Islet of Langerhans (tissue), 1 donor: ENCODE data around the gene SRGAP3.

Experiments used
- FAIRE-seq: peaks from one replicate; lab custom pipeline; 2011; peaks lifted over from hg19 to GRCh38; lab: Jason Lieb, UNC

The SRGAP3 gene

DNA sequence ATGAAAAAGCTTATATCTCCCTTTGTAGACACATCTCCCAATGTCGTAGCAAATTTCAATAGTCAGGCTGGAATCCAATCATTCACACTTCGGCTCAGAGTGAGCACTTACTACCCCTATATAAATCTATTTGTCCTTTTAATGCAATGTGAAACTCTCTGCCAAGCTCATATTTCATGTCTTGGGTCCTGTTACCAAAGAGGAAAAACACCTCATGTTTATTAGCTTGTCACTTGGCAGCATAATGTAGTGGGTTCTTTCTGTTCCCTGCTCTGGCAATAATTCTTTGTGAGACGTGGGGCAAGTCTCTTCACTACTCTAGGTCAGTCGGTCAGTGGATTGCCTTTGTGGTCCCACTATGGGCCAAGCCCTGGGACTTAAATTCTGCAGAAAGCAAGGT lies 107.1 kb downstream of the SRGAP3 start:
- FAIRE-seq, result no peak

- no peak for FAIRE-seq
Observed at GRCh38 chr3:9141928-9142289, 107.5 kb downstream of the SRGAP3 start.

- no peak for FAIRE-seq
Observed at GRCh38 chr3:9139366-9139765, 110.1 kb downstream of the SRGAP3 start.

DNA sequence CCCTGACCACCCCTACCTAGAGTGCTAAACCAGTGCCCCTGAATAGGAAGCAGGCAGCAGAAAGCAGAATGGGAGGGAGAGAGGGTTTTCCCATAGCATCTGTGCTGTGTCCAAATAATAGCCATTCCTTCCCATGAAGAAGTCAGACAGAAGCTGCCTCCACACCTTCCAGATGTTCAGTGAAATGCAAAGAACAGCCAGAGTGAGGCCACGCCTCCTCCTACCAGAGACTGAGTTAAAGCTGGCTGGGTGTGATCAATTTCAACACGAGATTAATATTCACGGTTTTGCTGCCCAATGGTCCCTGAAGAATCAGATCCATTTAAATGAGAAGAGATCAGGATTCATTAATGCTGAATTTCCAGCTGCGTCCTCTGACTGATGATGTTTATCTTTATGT lies 111.8 kb downstream of the SRGAP3 start:
- FAIRE-seq, result no peak

DNA sequence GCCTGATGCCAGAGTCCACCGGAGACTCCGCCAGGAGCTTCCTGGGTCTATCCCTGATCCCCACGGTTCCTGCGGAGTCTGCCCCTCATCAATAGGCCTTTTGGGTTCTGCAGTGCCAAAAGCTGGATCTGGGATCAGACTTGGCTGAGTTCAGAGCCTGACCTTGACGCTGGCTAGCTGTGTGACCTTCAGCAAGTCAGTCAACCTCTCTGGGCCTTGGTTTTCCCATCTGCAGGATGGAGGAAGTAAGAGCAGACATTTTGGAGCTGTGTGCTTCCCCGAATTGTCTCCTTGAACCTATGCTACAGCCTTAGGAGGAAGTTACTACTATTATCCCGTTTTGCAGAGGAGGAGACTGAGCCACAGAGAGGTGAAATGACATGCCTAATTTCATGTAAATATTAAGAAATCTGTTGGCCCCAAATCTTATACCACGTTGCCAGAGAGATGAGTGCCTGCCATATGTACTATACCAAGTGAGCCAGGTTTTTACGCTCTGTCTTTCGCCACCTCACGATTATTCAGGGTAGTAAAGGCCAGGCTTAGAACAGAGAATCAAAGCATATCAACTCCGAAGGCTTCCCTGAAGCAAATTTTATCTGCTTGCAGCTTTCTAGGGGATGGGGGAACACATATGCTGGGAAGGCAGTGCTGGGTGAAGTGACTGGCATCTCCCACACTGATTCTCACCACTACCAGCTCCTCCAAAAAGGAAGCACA lies 112.5 kb downstream of the SRGAP3 start:
- no peak for FAIRE-seq

DNA sequence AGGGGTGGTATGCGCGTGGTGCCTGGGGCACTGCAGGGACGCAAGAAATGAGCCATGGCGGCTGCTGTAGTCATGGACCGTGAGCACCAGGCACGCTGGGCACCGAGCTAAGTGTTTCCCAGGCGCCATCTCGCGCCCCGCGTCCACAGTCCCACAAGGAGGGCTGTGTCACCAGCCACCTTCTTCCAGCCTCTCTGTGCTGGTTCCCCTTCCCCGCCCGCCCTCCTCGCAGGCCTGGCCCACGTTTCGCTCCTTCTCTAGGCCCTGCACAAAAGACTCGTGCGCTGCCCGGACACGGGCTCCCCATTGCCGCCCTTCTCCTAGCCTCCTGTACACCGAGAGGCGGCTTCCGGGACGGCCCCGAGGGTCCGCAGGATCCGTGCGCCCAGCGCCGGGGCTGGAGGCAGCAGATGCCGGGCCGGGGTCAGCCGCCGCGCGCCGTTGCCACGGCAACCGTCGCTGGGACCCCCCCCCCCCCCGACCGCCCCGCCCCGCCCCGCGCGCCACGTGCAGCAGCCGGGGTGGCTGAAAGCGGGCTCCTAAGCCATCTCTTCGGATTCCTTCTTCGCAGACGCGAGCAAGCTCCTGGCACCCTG lies 113.4 kb downstream of the SRGAP3 start:
- no peak for FAIRE-seq

DNA sequence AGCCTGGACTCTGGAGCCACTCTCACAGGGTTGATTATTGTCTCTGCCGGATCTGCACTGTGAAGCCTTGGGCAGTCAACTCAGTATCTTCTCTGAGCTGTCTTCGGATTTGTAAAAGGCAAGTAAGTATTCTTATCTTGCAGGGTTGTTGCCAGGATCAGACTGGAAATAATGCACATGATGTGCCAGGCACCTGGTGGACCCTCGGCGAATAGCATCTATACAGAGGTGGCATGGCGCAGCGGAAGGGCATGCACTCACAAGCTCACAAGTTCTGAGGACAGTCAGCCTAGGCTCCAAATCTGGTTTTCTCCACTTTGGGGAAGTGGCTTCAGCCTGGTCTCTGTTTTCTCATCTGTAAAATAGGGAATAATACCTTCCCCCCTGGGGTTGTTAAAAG lies 113.9 kb downstream of the SRGAP3 start:
- FAIRE-seq, result no peak

DNA sequence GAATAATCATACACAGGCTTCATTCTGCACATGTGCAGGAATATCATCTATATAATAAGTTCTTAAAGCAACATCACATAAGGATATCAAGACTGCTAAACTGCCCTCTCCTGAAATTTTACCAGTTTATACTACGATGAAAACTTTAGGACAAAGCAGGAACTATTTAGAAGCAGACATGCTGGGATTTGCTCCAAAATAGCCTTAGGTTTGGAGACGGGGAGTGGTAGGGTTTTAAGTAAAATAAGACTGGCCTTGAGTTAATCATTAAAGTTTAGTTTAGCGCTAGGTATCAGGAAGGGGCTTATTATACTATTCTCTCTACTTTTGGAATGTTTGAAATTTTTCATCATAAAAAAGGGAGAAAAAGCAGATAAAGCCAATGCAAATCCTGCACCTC lies 115.8 kb downstream of the SRGAP3 start:
- no peak for FAIRE-seq

- FAIRE-seq, result no peak
Observed at GRCh38 chr3:9130345-9131305, 118.8 kb downstream of the SRGAP3 start.

DNA sequence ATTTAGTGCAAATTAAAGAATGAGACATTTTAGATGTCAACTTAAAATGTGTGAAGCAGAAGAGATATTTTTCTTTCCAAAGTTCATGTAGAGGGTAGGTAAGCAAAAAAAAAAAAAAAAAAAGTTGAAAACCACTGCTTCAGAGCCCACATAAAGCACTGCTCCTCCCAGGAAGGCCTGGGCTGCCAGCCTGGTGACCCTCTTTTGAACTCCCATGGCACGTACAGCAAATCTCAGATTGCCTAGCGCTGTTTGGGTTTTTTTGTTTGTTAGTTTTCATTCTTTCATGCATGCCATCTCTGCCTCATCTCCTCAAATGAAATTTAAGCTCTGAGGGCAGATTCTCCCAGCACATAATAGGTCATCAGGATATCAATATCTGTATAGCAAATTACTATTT lies 120.1 kb downstream of the SRGAP3 start:
- no peak for FAIRE-seq

- no peak for FAIRE-seq
Observed at GRCh38 chr3:9125278-9125951, 124.0 kb downstream of the SRGAP3 start.

- no peak for FAIRE-seq
Observed at GRCh38 chr3:9124730-9125129, 124.7 kb downstream of the SRGAP3 start.

DNA sequence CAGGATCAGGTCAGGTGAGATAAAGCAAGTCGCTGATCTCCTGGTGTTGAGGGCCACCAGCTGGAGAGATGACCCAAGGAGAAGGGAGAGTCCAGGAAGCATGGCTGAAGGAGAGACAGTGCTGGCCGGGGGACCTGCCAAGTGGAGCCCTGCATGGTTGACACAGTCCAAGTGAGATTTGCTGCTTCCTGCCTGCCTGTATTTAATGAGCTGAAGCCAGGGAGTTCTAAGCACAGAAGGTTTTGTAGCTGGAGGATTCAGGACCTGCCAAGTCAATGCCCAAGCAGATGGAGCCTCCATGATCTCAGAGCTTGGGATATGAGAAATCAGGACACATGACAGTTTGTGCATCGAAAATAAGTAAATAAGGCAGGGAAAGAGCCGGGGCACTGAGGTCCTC lies 125.6 kb downstream of the SRGAP3 start:
- FAIRE-seq, result no peak

DNA sequence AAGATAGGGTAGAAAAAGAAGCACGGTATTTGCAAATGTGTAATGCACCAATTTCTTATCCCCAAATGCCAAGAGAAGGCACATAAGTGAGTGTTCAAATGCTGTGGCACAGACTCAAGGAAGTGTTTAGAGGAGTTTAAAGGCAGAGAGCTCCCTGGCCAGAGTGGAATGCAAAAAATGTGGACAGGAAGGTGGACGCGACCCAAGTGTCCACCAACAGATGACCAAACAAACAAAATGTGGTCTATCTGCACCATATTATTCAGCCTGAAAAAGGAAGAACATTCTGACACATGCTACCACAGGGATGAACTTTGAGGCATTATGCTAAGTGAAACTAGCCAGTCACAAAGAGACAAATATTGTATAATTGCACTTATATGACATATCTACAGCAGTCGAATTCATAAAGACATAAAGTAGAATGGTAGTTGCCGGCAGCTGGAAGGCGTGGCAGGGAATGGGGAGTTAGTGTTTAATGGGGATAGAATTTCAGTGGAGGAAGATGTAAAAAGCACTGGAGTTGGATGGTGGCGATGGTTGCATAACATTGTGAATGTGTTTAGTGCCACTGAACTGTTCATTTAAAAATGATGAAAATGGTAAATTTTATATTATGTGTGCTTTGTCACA lies 126.6 kb downstream of the SRGAP3 start:
- FAIRE-seq, result no peak

DNA sequence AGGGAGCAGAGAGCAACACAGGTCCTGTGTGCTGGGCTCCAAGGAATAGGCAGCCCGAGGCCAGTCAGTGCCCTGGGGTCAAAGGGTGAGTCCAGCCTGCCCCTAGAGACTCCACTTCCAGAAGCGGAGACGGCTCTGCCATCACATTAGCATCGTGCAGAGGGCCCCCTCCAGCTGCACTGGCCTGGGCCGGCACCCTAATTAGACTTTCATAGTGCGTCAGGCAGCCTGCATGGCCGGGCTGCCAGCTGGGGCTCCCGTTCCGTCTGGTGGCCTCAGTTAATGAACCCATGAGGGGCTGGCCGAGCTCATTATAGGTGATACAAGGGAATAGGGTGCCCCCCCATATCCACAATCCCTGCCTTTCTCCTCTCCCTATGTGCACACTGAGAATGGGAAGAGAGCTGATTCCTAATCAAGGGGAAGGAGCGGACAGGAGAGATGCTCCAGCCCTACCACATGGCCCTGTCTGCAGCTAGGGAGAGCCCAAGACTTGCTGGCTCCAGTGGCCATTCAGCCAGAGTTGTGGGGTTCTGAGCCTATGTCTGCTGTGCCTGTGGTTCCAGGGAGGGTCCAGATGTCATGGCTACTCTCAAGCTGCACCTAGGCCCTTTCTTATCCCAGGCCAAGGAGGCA lies 128.0 kb downstream of the SRGAP3 start:
- no peak for FAIRE-seq

DNA sequence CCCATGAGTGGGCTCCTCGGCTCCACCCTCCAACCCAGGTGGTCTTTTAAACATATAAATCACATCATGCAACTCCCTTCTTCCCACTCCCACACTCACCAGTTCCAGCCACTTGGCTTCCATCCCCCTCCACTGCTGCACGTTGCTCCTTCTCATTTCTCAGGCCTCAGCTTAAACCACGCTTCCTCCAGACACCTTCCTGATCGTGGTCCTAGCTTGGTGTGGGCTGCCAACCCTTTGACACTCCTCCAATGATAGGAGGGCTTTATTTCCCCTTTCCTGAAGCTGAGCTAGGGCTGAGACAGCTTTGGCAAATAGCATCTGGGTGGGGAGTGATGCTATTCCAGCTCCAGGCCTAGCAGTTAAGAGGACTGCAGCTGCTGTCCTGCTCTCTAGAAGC lies 130.1 kb downstream of the SRGAP3 start:
- FAIRE-seq, result no peak

GRCh38 chr3:9118222-9118621 lies 131.2 kb downstream of the SRGAP3 start:
- FAIRE-seq, result no peak

GRCh38 chr3:9117220-9117619 lies 132.2 kb downstream of the SRGAP3 start:
- no peak for FAIRE-seq

DNA sequence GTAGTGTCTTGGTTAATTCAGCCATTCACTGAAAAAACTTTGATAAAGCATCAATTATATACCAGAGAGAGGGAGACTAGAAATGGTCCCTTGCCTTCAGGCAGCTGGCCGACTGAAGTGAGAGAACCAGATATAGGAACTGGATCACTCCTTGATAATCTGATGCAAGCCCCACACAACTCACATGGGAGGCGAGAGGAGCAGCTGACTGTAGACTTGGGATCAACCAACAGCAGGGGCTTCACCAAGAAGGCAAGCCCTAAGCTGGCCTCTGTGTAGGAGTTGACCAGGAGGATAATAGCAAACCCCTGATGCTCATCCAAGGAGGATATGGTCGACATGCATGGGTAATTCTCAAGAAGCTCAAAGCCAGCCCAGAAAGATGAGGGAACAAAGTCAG lies 133.1 kb downstream of the SRGAP3 start:
- no peak for FAIRE-seq

GRCh38 chr3:9115336-9115735 lies 134.1 kb downstream of the SRGAP3 start:
- FAIRE-seq, result no peak

DNA sequence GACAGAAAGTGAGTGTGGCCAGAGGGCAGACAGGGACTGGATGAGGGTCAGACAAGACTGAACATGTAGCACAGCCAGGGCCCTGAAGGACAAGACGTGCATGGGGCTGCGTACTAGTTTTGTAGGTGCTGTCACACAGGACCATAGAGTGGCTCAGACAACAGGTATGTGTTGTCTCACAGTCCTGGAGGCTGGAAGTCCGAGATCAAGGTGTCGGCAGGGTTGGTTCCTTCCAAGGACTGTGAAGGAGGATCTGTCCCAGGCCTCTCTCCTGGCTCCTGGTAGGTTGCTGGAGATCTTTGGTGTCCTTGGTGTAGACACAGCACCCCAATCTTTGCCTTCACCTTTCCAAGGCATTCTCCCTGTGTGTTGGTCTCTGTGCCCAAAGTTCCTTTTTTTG lies 136.4 kb downstream of the SRGAP3 start:
- no peak for FAIRE-seq

GRCh38 chr3:9111866-9112265 lies 137.6 kb downstream of the SRGAP3 start:
- FAIRE-seq, result no peak
